ENCODE measurements around the gene IGFL1. TPM values are rescaled to one million over a fixed set of nuclear protein-coding genes. Genes with fewer than 3 reads are reported as not detected.
"Not testable (repeated sequence)": the region's sequence is repeated elsewhere in the genome, so short reads cannot be mapped to it uniquely, and the experiment has no call there.

The IGFL1 gene
- total RNA-seq, 1 experiment from 2014 or later = not detected

DNA sequence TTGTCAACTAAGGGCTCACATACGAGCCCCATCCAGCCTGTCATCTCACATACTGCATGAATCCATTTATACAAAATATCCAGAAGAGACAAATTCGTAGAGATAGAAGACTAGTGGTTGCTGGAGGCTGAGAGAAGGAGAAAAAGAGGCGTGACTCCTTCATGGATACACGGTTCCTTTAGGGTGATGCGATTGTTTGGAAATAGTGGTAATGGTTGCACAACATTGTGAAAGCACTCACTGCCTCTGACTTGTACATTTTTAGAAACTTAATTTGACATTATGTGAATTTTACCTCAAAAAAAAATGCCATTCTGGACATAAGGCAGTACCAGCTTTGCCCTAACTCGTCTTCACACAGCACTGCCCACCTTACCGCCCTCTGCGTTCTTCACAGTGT is 27.3 kb downstream of the IGFL1 start:
- in situ Hi-C loops (cut with HindIII; ENCODE audit: low sequenced_read_pairs) = no loop called here
- DNase-seq (ENCODE audit: low spot score) = no peak

DNA sequence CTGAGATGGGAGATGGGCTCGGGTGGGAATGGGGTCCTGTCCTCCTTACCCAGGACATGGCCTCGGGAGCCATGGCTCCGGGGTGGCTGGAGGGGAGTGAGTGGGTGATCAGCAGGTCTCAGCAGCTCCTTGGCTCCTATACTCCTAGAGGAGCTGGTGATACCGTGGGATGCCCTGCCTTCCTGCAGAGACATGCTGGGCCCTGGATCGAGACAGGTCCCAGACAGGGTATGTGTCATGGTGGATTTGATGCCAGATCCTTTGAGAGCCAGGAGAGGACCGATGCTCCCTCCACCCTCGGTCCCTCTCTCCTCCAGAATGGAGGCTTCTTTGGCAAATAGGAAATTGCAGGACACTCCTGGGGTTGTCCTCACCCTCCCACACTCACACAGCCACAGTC is 32.0 kb downstream of the IGFL1 start:
- DNase-seq (ENCODE audit: low spot score); in situ Hi-C loops (cut with HindIII; ENCODE audit: low sequenced_read_pairs): not testable (repeated sequence)

DNA sequence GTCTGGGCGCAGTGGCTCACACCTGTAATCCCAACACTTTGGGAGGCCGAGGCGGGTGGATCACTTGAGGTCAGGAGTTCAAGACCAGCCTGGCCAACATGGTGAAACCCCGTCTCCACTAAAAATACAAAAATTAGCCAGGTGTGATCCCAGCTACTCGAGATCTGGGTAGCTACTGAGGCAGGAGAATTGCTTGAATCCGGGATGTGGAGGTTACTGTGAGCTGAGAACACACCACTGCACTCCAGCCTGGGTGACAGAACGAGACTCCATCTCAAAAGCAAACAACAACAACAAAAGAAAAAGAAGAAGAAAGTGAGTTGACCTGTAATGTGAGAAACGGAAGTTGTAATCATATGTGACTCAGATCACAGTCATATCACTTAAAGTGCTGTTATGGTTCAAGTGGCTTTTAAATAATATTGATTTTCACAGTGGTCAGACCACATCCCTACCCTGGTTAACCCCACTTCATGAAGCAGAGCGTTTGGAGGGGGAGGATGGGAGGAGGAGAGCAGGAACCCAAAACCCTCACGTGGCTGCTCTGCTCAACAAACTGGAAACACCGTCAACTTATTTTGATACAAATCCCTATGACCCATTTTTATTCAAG is 33.2 kb downstream of the IGFL1 start:
- in situ Hi-C loops (cut with HindIII; ENCODE audit: low sequenced_read_pairs); DNase-seq (ENCODE audit: low spot score): not testable (repeated sequence)

DNA sequence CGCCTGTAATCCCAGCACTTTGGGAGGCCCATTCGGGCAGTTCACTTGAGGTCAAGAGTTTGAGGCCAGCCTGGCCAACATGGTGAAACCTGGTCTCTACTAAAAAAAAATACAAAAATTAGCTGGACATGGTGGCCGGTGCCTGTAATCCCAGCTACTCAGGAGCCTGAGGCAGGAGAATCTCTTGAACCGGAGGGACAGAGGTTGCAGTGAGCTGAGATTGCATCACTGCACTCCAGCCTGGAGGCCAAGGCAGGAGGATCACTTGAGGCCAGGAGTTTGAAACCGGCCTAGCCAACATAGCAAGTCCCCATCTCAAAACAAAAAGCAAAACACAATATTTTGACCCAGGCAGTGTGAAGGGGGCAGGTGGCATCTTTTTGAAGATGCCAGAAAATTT is 35.3 kb downstream of the IGFL1 start:
- DNase-seq (ENCODE audit: low spot score); in situ Hi-C loops (cut with HindIII; ENCODE audit: low sequenced_read_pairs): not testable (repeated sequence)

DNA sequence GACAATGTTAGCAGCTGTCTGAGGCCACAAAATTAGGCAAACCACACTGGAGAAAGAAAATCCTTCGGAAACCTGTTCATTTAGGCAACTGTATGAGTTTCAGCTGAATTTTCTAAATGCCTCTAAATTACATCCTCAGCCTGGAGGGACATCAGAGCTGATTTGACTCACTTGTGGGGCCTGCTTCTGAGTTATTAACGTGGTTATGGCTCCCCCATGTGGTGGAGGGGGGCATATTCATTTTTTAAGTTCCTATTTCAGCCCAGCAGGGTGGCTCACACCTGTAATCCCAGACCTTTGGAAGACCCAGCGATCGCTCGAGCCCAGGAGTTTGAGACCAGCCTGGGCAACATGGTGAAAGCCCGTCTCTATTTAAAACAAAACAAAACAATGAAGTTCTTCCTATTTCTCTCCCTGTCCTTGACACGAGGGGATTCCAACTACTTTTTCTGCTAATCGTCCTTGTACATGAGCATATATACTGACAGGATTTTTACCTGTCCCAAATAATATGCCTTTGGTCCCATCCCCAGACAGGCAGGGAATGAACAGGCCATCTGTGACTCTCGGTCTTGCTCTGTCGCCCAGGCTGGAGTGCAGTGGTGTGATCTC is 35.8 kb downstream of the IGFL1 start:
- in situ Hi-C loops (cut with HindIII; ENCODE audit: low sequenced_read_pairs) = no loop called here
- peak; percentile 49 for DNase-seq (ENCODE audit: low spot score)

DNA sequence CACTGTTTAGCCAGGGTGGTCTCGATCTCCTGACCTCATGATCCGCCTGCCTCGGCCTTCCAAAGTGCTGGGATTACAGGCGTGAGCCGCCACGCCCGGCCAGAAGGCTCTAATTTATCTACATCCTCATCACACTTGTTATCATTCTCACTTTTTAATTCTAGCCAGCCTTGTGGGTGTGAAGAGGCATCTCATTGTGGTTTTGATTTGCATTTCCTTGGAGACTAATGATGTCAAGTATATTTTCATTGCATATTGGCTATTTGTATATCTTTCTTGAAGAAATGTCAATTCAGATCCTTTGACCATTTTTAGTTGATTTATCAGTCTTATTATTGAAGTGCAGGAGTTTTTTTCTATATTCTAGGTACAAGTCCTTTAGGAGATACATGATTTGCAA is 39.6 kb downstream of the IGFL1 start:
- in situ Hi-C loops (cut with HindIII; ENCODE audit: low sequenced_read_pairs) = no loop called here
- DNase-seq (ENCODE audit: low spot score) = no peak

DNA sequence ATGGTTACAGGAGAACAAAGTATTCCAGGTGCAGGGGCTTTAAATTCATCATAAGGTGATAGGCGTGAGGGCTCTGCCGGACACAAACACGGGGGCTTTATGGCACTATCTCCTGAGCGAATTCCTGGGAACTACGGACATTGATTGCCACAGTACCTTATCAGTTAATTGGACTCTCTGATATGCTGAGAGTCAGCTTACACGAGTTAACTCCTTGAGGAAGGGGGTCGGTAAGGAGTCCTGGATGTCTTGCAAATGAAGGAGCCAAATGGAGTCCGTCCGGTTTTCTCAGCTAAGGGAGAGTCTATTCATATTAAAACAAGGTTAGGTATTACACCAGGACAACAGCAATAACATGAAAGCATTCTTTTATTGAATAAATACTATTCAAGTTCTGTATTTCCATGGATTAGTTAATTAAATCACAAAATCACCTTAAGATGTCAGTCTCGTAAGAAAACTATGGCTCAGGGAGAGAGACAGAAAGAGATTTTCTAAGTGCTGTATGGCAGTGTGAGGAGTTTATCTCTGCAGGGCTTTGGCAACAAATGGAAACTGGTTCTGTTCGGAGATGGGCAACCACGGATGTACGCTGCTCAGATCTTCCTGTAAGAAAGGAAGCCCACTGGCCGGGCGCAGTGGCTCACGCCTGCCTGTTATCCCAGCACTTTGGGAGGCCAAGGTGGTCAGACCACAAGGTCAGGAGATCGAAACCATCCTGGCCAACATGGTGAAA is 41.1 kb downstream of the IGFL1 start:
- in situ Hi-C loops (cut with HindIII; ENCODE audit: low sequenced_read_pairs) = no loop called here
- DNase-seq (ENCODE audit: low spot score) = no peak

DNA sequence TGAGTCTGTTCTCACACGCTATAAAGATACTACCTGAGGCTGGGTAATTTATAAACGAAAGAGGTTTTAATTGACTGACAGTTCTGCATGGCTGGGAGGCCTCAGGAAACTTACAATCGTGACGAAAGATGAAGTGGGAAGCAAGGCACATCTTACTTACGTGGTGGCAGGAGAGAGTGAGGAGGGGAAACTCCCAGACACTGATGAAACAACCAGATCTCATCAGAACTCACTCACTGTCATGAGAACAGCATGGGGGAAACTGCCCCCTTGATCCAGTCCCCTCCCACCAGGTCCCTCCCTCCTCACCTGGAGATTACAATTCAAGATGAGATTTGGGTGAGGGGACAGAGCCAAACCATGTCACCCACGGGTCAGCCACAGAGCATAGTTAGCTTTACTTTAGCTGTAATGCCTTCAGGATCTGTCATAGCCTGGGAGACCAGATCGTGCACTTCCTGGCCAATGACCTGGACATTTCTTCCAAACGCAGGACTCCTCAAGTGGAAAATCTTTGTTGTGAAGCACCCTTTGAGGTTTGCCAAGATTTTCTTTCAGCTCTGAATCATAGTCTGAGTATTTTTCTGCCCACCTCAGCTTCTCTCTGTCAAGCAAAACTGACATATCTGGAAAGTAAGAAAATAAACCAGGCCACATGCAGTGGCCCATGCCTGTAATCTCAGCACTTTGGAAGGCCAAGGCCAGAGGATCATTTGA is 42.1 kb downstream of the IGFL1 start:
- DNase-seq (ENCODE audit: low spot score) = no peak
- in situ Hi-C loops (cut with HindIII; ENCODE audit: low sequenced_read_pairs) = no loop called here

DNA sequence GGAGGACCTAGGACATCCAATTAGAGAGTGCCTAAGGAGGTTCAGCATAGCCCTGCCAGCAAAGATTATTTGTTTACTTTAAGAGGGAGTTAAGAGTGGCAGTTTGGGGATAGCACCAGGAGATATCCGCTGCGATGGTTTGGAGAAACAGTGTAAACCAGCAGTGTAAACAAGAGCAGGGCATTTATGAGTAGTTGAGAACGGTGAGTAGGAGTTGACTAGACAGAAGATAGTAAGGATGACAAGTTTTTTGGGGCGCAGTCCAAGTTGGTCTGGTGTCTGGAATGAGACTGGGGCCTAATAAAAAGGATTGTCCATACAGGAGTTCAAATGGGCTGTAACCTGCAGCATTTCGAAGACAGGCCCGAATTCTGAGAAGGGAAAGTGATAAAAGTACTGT is 44.4 kb downstream of the IGFL1 start:
- in situ Hi-C loops (cut with HindIII; ENCODE audit: low sequenced_read_pairs); DNase-seq (ENCODE audit: low spot score): not testable (repeated sequence)

DNA sequence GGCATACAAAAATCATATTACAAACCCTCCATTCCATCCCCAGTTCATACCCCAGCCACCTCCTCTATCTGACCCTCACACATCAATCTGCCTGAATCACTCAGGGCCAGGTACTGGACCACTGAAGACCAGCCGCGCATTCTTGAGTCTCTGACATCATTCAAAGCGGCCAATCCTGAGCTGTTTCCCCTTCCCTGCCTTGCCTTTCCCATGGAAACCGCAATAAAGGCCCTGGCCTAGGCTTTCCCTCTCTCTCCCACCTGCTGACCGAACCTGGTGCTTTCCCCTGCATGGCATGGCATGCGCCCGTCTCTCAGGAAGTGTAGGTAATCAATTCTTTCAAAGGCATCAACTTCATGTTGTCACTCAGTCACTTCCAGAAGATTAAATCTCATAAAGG is 49.6 kb downstream of the IGFL1 start:
- no peak for DNase-seq (ENCODE audit: low spot score)
- in situ Hi-C loops (cut with HindIII; ENCODE audit: low sequenced_read_pairs) = no loop called here

Other genes with a start within 250 kb of the IGFL1 start
- 6.6 and 9.5 TPM in 2 replicates for gene CCDC61, start 234.3 kb upstream of the IGFL1 start, total RNA-seq (2014; rRNA removed; shearing (Covaris generic))
- not detected in 2 replicates for gene PGLYRP1, start 206.7 kb upstream of the IGFL1 start, total RNA-seq (2014; rRNA removed; shearing (Covaris generic))
- not detected in 2 replicates for gene IGFL4, start 188.7 kb upstream of the IGFL1 start, total RNA-seq (2014; rRNA removed; shearing (Covaris generic))
- 0.49 and 0.75 TPM in 2 replicates for gene IGFL3, start 105.1 kb upstream of the IGFL1 start, total RNA-seq (2014; rRNA removed; shearing (Covaris generic))
- gene IGFL2, start 81.5 kb upstream of the IGFL1 start, total RNA-seq (2014; rRNA removed; shearing (Covaris generic)) = 0.47 TPM in 1 of 2 replicates, not detected in the other
- not detected in 2 replicates for gene HIF3A, start 67.3 kb downstream of the IGFL1 start, total RNA-seq (2014; rRNA removed; shearing (Covaris generic))
- 125 and 155 TPM in 2 replicates for gene PPP5C, start 117.3 kb downstream of the IGFL1 start, total RNA-seq (2014; rRNA removed; shearing (Covaris generic))
- 74.2 and 93.6 TPM in 2 replicates for gene CCDC8, start 183.8 kb downstream of the IGFL1 start, total RNA-seq (2014; rRNA removed; shearing (Covaris generic))
- not detected in 2 replicates for gene PNMA8C, start 199.2 kb downstream of the IGFL1 start, total RNA-seq (2014; rRNA removed; shearing (Covaris generic))
- 40.3 and 40.5 TPM in 2 replicates for gene PNMA8A, start 241.8 kb downstream of the IGFL1 start, total RNA-seq (2014; rRNA removed; shearing (Covaris generic))

All from G401 (cell line).